Left kidney (tissue), 2 donors: Measurements from ENCODE around the gene SERPINE1. TPM values are rescaled to one million over a fixed set of nuclear protein-coding genes. Genes with fewer than 3 reads are reported as not detected.
"Not testable (repeated sequence)": the region's sequence is repeated elsewhere in the genome, so short reads cannot be mapped to it uniquely, and the experiment has no call there.

Source experiments
- DNase-seq: peaks from one replicate; pipeline ENCODE4 v3.0.0-alpha.2; 2013
- polyA plus RNA-seq: library from polyadenylated mRNA; unstranded; fragments of 120-200 nt; gene quantifications from one replicate; pipeline ENCODE4 v1.2.1, GENCODE V29; 2013; ENCODE audit not compliant: insufficient read length

Gene SERPINE1
- polyA plus RNA-seq, 1 donor: 1.1 TPM

DNA sequence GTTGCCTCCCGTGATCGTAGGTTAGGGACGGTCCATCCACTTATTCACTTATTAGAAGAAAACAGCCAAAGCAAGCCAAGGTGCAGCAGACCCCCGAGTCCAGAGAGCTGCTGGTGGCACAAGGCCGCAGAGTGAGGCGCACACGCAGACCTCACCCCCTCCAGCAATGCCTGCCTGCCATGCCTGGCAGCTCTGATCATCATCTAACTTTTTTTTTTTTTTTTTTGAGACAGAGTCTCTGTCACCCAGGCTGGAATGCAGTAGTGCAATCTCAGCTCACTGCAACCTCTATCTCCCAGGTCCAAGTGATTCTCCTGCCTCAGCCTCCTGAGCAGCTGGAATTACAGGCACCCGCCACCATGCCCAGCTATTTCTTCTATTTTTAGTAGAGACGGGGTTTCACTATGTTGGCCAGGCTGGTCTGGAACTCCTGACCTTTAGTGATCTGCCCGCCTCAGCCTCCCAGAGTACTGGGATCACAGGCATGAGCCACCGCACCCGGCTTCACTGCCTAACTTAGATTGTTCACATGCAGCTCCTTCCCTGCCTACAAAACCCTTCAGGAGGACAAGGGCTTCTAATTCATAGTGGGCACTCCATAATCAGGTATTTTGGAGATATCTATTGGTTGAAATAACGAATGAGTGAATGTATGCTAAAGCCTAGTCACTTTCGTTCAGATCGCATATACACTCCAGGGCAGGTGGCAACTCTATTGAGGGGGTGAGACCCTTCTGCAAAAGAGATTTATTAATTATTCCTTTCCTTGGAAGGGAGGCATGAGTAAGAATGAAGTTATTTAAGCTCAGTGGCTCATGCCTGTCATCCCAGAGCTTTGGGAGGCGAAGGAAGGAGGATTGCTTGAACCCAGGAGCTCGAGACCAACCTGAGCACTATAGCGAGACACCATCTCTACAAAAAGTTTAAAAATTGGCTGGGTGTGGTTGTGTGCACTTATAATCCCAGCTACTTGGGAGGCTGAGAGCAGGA, 25.8 kb upstream of the SERPINE1 start:
- no peak for DNase-seq

DNA sequence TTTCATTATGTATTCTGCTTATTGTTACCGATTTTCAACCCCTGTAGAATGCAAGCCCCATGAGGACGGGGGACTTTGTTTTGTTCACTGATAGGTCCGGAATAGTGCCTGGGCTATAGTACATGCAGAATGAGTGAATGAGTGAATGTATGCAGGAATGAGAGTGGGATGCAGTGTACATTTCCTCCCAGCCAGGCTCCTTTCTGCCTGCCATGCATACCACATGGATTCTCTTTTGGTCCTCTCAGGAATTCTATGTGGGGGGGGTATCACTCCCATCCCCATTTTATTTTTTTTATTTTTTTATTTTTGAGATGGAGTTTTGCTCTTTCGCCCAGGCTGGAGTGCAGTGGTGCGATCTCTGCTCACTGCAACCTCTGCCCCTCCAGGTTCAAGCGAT, 24.9 kb upstream of the SERPINE1 start:
- DNase-seq: no peak

DNA sequence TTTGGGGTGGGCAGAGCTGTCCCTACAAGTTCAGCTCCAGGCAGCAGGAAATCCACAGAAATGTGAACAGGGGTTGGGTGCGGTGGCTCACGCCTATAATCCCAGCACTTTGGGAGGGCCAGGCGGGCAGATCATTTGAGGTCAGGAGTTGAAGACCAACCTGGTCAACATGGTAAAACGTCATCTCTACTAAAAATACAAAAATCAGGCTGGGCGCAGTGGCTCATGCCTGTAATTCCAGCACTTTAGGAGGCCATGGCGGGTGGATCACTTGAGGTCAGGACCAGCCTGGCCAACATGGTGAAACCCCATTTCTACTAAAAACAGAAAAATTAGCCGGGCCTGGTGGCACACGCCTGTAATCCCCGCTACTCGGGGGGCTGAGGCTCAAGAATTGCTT, 23.2 kb upstream of the SERPINE1 start:
- DNase-seq: not testable (repeated sequence)

DNA sequence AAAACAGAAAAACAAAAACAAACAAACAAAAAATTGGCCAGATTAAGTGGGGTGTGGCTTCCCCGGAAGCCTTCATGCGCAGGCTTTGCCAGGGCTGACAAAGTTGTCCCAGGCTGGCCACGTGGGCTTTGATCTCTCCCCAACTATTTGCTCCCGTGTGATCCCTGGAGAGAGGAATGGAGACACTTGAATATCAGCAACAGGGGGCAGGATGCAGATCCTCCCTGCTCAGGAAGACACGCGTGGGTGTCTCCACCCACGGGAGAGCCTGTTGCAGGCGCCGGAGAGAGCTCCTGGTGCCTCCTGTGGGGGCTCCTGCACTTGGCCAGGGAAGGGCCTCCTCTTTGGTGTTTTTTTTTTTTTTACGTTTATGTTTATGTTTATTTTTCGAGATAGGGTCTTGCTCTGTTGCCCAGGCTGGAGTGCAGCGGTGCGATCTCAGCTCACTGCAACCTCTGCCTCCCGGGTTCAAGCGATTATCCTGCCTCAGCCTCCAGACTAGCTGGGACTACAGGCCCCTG, 22.7 kb upstream of the SERPINE1 start:
- no peak for DNase-seq

- no peak for DNase-seq
Observed at GRCh38 chr7:101104799-101105198, 22.1 kb upstream of the SERPINE1 start.

- DNase-seq: not testable (repeated sequence)
Observed at GRCh38 chr7:101105248-101105647, 21.7 kb upstream of the SERPINE1 start.

GRCh38 chr7:101106386-101106785, 20.5 kb upstream of the SERPINE1 start:
- no peak for DNase-seq

- no peak for DNase-seq
Observed at GRCh38 chr7:101108330-101108857, 18.5 kb upstream of the SERPINE1 start.

DNA sequence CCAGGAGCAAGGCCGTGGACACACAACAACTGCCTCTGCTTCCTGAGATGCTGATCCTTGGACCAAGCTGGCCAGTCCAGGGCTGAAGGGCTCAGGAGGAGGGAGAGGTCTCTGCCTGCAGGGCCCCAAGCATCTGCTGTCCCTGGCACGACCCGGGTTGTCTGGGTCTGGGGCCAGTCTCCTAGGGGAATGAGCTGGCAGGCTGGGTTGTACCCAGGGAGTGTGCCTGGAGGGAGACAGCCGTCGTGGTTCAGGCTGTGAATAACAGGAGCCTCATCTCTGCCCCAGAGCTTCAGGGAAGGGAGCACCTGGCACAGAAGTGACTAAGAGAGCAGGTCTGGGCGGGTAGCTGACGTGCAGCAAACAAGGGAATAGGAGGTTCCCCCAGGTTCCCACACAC, 17.9 kb upstream of the SERPINE1 start:
- no peak for DNase-seq

DNA sequence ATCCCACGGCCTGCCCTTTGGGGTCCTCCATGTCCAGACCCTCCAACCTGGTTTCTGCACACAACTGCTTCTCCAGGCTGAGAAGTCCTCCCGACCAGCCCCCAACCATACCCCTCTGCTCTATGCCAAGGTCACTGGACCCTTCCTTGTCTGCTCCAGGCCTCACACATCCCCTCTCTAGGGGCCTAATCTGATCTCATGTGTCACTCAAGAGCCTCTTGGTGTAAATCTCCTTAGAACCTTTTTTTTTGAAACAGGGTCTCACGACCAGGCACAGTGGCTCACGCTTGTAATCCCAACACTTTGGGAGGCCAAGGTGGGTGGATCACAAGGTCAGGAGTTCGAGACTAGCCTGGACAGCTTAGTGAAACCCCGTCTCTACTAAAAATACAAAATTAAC, 17.5 kb upstream of the SERPINE1 start:
- no peak for DNase-seq

DNA sequence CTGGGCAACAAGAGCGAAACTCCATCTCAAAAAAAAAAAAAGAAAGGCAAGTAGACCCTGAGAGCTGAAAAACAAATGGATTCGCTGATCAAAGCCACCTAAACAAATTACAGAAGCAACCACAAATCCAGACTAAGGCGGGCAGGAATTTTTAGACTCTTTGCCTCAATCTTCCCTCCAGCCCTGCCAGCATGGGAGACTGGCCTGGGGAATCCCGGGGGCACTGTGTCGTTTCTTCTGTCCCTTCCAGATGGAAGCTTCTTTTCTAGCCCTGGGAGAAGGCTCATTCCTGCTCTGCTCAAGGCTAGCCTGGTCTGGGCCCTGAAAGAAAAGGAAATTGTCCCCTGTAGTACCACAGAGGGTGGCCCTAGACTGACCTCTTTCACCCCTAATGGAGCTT, 15.6 kb upstream of the SERPINE1 start:
- no peak for DNase-seq

DNA sequence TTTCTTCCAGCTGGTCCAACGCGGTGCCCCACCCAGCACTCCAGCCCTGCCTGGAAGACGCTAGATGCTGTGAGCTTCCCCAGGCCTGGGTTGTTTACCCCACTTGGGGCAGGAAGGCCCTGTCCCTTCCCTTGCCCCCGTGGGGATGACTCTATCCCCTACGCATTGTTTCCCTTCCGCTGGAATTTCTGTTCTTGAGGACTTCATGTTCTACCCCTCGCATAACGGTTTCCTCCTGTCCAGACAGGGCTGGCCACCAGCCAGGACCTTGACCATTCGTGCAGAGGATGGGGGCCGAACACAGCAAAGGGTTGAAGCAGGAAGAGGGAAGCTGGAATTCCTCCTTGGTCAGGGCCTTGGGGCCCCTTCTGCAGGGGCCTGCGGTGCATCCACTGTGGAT, 14.7 kb upstream of the SERPINE1 start:
- DNase-seq: no peak

DNA sequence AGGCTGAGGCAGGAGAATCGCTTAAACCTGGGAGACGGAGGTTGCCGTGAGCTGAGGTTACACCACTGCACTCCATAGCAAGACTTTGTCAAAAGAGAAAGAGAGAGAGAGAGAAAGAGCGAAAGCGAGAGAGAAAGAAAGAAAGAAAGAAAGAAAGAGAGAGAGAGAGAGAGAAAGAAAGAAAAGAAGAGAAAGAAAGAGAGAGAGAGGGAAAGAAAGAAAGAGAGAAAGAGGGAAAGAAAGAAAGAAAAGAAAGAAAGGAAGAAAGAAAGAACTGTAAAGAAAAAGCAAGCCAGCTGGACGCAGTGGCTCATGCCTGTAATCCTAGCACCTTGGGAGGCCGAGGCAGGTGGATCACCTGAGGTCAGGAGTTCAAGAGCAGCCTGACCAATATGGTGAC, 13.8 kb upstream of the SERPINE1 start:
- DNase-seq: not testable (repeated sequence)

GRCh38 chr7:101113836-101114235, 13.1 kb upstream of the SERPINE1 start:
- no peak for DNase-seq

DNA sequence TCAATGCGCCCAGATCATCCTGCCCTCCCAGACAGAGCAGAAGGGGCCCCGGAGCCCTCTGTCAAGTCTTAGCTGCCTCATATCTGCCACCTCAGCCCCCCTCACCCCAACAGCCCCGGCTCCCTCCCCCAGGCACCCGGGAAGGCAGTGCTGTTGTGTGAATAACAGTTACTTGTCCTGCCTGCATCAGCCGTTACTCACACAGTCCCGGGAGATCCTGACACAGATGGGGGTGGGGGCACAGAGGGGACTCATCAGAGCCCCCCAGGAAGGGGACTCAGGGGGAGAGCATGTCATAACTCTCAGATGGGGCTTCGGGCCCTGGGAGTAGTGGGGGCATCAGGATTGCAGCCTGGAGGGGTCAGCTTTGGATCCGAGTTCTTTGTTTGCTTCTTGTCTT, 12.4 kb upstream of the SERPINE1 start:
- no peak for DNase-seq

GRCh38 chr7:101115215-101115614, 11.7 kb upstream of the SERPINE1 start:
- no peak for DNase-seq

DNA sequence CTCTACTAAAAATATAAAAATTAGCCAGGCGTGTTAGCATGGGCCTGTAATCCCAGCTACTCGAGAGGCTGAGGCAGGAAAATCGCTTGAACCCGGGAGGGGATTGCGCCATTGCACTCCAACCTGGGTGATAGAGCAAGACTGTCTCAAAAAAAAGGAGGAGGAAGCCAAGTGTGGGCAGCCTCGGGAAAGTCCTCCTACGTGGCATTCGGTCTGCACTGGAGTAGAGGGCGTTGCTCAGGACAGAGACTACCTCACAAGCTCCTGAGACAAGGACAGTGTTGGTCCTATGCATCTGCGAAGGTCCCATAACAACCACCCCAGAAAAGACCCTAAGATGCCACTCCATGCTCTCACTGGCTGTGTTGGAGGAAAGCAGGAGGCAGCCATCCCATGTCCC, 10.0 kb upstream of the SERPINE1 start:
- no peak for DNase-seq

GRCh38 chr7:101118856-101119255, 8.0 kb upstream of the SERPINE1 start:
- DNase-seq: no peak

DNA sequence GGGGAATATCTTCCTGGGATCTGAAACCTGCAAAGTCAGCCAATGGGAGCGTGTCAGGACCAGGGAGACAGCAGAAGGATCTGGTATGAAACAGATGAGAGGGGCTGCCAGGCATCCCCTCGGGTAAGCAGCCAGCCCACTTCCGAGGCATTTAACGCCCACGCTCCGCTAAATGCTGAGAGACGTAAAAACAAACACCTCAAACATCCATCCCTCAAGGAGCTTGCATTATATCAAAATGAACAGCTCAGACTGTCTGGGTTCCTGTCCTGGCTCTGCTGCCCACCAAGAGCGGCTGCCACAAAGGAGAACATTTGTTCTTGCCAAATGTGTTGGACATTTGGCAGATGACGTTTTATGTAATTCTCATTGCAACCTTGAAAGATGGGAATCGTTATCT, 7.0 kb upstream of the SERPINE1 start:
- DNase-seq: no peak

DNA sequence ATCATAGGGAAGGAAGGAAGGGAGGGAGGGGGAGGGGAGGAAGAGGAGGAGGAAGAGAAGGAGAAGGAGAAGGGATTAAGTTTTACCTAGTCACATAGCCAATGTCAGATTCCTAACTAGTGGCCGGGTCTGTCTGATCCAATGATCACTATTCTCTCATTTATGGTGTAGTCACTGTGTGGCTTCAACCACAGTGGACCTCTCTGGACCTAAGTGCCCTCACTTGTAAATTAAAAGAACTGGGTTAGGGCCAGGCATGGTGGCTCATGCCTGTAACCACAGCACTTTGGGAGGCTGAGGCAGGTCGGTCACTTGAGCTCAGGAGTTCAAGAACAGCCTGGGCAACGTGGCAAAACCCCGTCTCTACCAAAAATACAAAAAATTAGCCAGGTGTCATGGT, 6.6 kb upstream of the SERPINE1 start:
- DNase-seq: no peak

- DNase-seq: not testable (repeated sequence)
Observed at GRCh38 chr7:101121631-101121990, 5.3 kb upstream of the SERPINE1 start.

DNA sequence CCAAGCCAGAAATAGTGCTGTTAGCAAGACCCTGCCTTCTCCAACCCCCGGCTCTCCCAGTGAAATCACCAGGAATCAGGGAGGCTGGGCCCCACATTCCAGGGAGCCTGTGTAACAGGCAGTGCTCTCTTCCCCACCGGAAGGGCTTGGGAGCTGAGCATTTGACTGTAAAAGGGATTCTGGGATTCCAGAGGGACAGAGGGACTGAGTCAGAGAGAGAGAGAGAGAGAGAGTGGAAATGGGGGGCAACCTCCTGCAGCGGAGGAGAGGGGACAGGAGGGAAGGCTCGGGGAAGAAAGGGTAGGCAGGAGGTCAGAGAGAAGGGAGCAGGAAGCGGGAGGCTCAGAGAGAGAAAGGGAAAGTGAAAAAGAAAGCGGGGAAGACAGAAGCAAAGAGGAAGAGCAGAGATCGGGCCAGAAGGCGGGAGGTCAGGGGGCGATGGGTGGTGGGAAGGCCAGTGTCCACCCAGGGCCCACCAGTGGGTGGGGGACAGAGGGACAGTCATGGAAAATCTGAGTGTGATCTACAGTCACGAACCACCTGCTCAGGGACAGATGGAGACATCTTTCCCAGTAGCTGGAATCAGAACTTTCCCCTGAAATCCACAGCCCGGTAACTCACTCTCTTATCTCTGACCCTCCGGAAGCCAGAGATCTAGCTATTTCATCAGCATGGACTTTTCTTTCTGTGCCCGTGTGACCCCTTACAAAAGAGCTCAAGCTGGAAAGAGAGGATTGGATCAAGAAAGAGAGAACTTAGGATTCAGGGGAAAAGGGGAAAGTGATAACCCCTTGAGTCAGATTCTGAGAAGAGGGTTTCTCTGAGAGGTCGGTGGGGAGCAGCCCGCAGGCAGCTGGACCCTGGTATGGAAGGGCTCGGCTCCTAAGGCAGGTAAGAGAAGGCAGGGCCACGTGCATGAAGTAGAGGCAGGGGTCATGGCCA, 4.6 kb upstream of the SERPINE1 start:
- peak; percentile 88 for DNase-seq
